ENCODE measurements around the gene TNS1. TPM values are rescaled to one million over a fixed set of nuclear protein-coding genes. Genes with fewer than 3 reads are reported as not detected.

TNS1 gene
- total and polyA plus RNA-seq, 9 of the 15 experiments (the other 6 are each of a cell fraction or from before 2014, with no cell fraction given) = 0.13 to 2.7 (median 0.77) TPM

- TF ChIP-seq NCOA1 (IDR thresholded peaks at IDR 0.05; ENCODE audit: low read depth) = no peak
- no peak for TF ChIP-seq E4F1 (CRISPR knock-in tag; IDR thresholded peaks at IDR 0.05; ENCODE audit: borderline replicate concordance)
- no peak for TF ChIP-seq SMAD1 (IDR thresholded peaks at IDR 0.05; ENCODE audit: low read depth, low read length, partially characterized antibody)
- TF ChIP-seq PML (IDR thresholded peaks at IDR 0.05; ENCODE audit: low read length) = no peak
- TF ChIP-seq ZC3H8 (IDR thresholded peaks at IDR 0.05) = no peak
- TF ChIP-seq GABPB1 (CRISPR knock-in tag; IDR thresholded peaks at IDR 0.05) = no peak
These were observed 24.8 kb upstream of the TNS1 start (continued) for GRCh38 chr2:218027426-218028188.

- BruUV-seq (replicated peaks) = no TSS peak
- TF ChIP-seq NFYB (IDR thresholded peaks at IDR 0.05; ENCODE audit: extremely low read depth, insufficient read length) (no peak), CC2D1A (IDR thresholded peaks at IDR 0.05) (no peak), CREB1 (IDR thresholded peaks at IDR 0.05) (no peak), CREB1 (CRISPR knock-in tag; IDR thresholded peaks at IDR 0.05) (no peak), SLC30A9 (CRISPR knock-in tag; IDR thresholded peaks at IDR 0.05) (no peak), ZNF280A (IDR thresholded peaks at IDR 0.05; ENCODE audit: low read depth, partially characterized antibody) (no peak), ILK (tag; IDR thresholded peaks at IDR 0.05; ENCODE audit: borderline replicate concordance, low read depth) (no peak), VEZF1 (CRISPR knock-in tag; IDR thresholded peaks at IDR 0.05) (no peak)
- POLR2A ChIA-PET = no interaction called here
- DNase-seq (ENCODE audit: extremely low read depth in 1 of 4, low spot score in 3 of 4) (no peak), ATAC-seq (no peak), FAIRE-seq (no peak)
- CTCF ChIA-PET (ENCODE audit: low intra/inter-chr PET ratio) = no interaction called here
- Histone ChIP-seq H3K9me3 (replicated peaks; ENCODE audit: control insufficient read depth, insufficient read depth, low read depth, low read length) (no peaks in the 10 kb centered on the region), H3K79me2 (ENCODE audit: control insufficient read depth, insufficient read depth, low read length) (no peaks in the 10 kb centered on the region), H3K9ac (ENCODE audit: insufficient read depth in 1 of 2, low read depth in 2 of 2, low read length in 2 of 2) (no peak overlapping the region), H3K4me2 (ENCODE audit: insufficient read depth, low read length) (no peak overlapping the region), H3K27ac (ENCODE audit: extremely low read depth, low read depth, low read length) (no peak overlapping the region), H2AFZ (ENCODE audit: low read depth, low read length) (no peak overlapping the region), H3K27me3 (ENCODE audit: control insufficient read depth in 2 of 2, insufficient read depth in 2 of 2, low read length in 2 of 2) (peaks cover 0 to 10% of the 10 kb centered on the region in 2 experiments; a peak in 1 of 5 replicates), H3K9me1 (ENCODE audit: control insufficient read depth, insufficient read depth, low read length) (no peaks in the 10 kb centered on the region), H3K4me1 (replicated peaks in 1 of 2; ENCODE audit: control insufficient read depth in 2 of 2, insufficient read depth in 2 of 2, low read length in 2 of 2) (no peaks in the 10 kb centered on the region), H3K36me3 (ENCODE audit: control insufficient read depth, insufficient read depth, low read length) (no peaks in the 10 kb centered on the region), H4K20me1 (replicated peaks; ENCODE audit: control insufficient read depth, insufficient read depth, low read length) (no peaks in the 10 kb centered on the region), H3K4me3 (no peak overlapping the region)
- 13% methylated on average over 11 of the region's 17 CpGs for WGBS (ENCODE audit: insufficient coverage, low coverage, missing lambda C conversion rate)
- intact Hi-C loops (cut with micrococcal nuclease) = no loop called here
- in situ Hi-C loops (cut with MboI) = no loop called here
These were observed 24.1 kb upstream of the TNS1 start for GRCh38 chr2:218026676-218027425.

Measured in K562 (cell line).